ENCODE measurements around the gene APOL5. TPM values are rescaled to one million over a fixed set of nuclear protein-coding genes. Genes with fewer than 3 reads are reported as not detected.

The APOL5 gene
- total and polyA plus RNA-seq, 4 donors: 0.43 TPM; not detected in 3

- Histone ChIP-seq H3K9me3 (ENCODE audit: control insufficient read depth in 4 of 4, low read length in 3 of 4) (no peaks in the 10 kb centered on the region), H3K4me1 (ENCODE audit: control insufficient read depth in 4 of 4, insufficient read depth in 4 of 4, low read length in 3 of 4) (no peaks in the 10 kb centered on the region), H3K36me3 (ENCODE audit: control insufficient read depth in 4 of 4, insufficient read depth in 3 of 4, low read depth in 1 of 4, low read length in 3 of 4) (no peaks in the 10 kb centered on the region), H3K27me3 (ENCODE audit: control insufficient read depth in 4 of 4, insufficient read depth in 4 of 4, low read length in 3 of 4) (no peaks in the 10 kb centered on the region), H3K4me3 (ENCODE audit: low read depth in 1 of 3, low read length in 3 of 3) (no peak overlapping the region), H3K27ac (ENCODE audit: low read depth in 1 of 2, low read length in 2 of 2) (no peak overlapping the region), H3K9ac (ENCODE audit: low read depth in 1 of 2, low read length in 2 of 2) (no peak overlapping the region)
- no peak for TF ChIP-seq MAX (IDR thresholded peaks at IDR 0.05)
- TF ChIP-seq TAF1 (conservative IDR thresholded peaks at IDR 0.05): no peak
- TF ChIP-seq RAD21 (IDR thresholded peaks at IDR 0.05): no peak
- no peak for TF ChIP-seq FOXA2 (IDR thresholded peaks at IDR 0.05)
- TF ChIP-seq HNF4A (conservative IDR thresholded peaks at IDR 0.05): no peak
- no peak for TF ChIP-seq HNF4G (IDR thresholded peaks at IDR 0.05)
- TF ChIP-seq YY1 (IDR thresholded peaks at IDR 0.05): no peak
- TF ChIP-seq GABPA (IDR thresholded peaks at IDR 0.05 in 1 of 2, conservative IDR thresholded peaks at IDR 0.05 in 1 of 2): no peak
- TF ChIP-seq RXRA (IDR thresholded peaks at IDR 0.05): no peak
- no peak for TF ChIP-seq JUND (IDR thresholded peaks at IDR 0.05)
- TF ChIP-seq, protein P1, sequence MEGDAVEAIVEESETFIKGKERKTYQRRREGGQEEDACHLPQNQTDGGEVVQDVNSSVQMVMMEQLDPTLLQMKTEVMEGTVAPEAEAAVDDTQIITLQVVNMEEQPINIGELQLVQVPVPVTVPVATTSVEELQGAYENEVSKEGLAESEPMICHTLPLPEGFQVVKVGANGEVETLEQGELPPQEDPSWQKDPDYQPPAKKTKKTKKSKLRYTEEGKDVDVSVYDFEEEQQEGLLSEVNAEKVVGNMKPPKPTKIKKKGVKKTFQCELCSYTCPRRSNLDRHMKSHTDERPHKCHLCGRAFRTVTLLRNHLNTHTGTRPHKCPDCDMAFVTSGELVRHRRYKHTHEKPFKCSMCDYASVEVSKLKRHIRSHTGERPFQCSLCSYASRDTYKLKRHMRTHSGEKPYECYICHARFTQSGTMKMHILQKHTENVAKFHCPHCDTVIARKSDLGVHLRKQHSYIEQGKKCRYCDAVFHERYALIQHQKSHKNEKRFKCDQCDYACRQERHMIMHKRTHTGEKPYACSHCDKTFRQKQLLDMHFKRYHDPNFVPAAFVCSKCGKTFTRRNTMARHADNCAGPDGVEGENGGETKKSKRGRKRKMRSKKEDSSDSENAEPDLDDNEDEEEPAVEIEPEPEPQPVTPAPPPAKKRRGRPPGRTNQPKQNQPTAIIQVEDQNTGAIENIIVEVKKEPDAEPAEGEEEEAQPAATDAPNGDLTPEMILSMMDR (IDR thresholded peaks at IDR 0.05; ENCODE audit: low read depth, low read length, missing input control): no peak
- TF ChIP-seq SP1 (IDR thresholded peaks at IDR 0.05): no peak
- TF ChIP-seq, protein P2, sequence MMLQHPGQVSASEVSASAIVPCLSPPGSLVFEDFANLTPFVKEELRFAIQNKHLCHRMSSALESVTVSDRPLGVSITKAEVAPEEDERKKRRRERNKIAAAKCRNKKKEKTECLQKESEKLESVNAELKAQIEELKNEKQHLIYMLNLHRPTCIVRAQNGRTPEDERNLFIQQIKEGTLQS (IDR thresholded peaks at IDR 0.05): no peak
- TF ChIP-seq, protein P3, sequence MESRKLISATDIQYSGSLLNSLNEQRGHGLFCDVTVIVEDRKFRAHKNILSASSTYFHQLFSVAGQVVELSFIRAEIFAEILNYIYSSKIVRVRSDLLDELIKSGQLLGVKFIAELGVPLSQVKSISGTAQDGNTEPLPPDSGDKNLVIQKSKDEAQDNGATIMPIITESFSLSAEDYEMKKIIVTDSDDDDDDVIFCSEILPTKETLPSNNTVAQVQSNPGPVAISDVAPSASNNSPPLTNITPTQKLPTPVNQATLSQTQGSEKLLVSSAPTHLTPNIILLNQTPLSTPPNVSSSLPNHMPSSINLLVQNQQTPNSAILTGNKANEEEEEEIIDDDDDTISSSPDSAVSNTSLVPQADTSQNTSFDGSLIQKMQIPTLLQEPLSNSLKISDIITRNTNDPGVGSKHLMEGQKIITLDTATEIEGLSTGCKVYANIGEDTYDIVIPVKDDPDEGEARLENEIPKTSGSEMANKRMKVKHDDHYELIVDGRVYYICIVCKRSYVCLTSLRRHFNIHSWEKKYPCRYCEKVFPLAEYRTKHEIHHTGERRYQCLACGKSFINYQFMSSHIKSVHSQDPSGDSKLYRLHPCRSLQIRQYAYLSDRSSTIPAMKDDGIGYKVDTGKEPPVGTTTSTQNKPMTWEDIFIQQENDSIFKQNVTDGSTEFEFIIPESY (IDR thresholded peaks at IDR 0.05): no peak
- TF ChIP-seq REST (IDR thresholded peaks at IDR 0.05): no peak
- no peak for TF ChIP-seq NR2F2 (IDR thresholded peaks at IDR 0.05)
- WGBS: 86% methylated on average over 11 of the region's 11 CpGs
- no peak for DNase-seq (ENCODE audit: low spot score)
These were observed 9.8 kb downstream of the APOL5 start for GRCh38 chr22:35727436-35727835.
